Lower lobe of right lung (tissue), 2 donors: ENCODE results near the gene SLC2A1. TPM values are rescaled to one million over a fixed set of nuclear protein-coding genes. Genes with fewer than 3 reads are reported as not detected.
A peak's percentile ranks its signal among the peaks of the same experiment; 100 is the strongest.

ENCODE experiments used
- ATAC-seq, 2 donors: fragments of 200-7000 bp; cut with Tn5 transposase; one replicate each; pipeline ENCODE4 v1.9.1; 2020 to 2022; ENCODE audit warnings: mild to moderate bottlenecking in 2 of 2, moderate library complexity in 2 of 2
- DNase-seq: peaks from one replicate; pipeline ENCODE4 v3.0.0-alpha.2; 2020
- H3K27ac ChIP-seq: fragments of 200-600 bp; one replicate; pipeline ENCODE4 v1.8.0; 2022
- H3K27me3 ChIP-seq: fragments of 200-600 bp; one replicate; pipeline ENCODE4 v1.8.0; 2022; ENCODE audit warnings: low read depth
- H3K36me3 ChIP-seq: fragments of 200-600 bp; one replicate; pipeline ENCODE4 v1.8.0; 2022; ENCODE audit warnings: mild to moderate bottlenecking
- H3K4me1 ChIP-seq: fragments of 200-600 bp; one replicate; pipeline ENCODE4 v1.8.0; 2022
- H3K4me3 ChIP-seq: fragments of 200-600 bp; one replicate; pipeline ENCODE4 v1.8.0; 2022; ENCODE audit warnings: mild to moderate bottlenecking
- H3K9me3 ChIP-seq: fragments of 200-600 bp; one replicate; pipeline ENCODE4 v1.8.0; 2022
- CTCF ChIP-seq: fragments of 200-600 bp; IDR thresholded peaks from one replicate; pipeline ENCODE4 v1.8.0; 2022; ENCODE audit warnings: antibody characterized with exemption, mild to moderate bottlenecking
- intact Hi-C: fragments of 100-400 bp; cut with DNase I; formaldehyde crosslinking; loops from one replicate; pipeline ENCODE4 v1.11.0; 2022
- total RNA-seq: library from RNA; stranded (reverse); fragmentation: NEBNext Ultra II Directional; extraction: Animal tissue kit (Norgen Biotek cat#: 25700); gene quantifications from one replicate; pipeline ENCODE4 v1.2.1, GENCODE V29; 2021
- donor health status: DM: no; HTN: yes; CAD: no; lungs with severe emphysema.

SLC2A1 gene
- total RNA-seq, 1 donor from 2014 or later: 10.6 TPM

GRCh38 chr1:42889264-42889663 is 69.4 kb downstream of the SLC2A1 start:
- DNase-seq (no peak), ATAC-seq (no peak)
- no peaks in the 10 kb centered on the region for H3K4me1 ChIP-seq
- H3K27ac ChIP-seq: no peak overlapping the region
- intact Hi-C loops: no loop called here
- H3K4me3 ChIP-seq: no peak overlapping the region
- no peaks in the 10 kb centered on the region for H3K36me3 ChIP-seq
- H3K27me3 ChIP-seq: peaks cover 6% of the 10 kb centered on the region
- no peak for TF ChIP-seq CTCF
- no peaks in the 10 kb centered on the region for H3K9me3 ChIP-seq

GRCh38 chr1:42888013-42888633 is 70.5 kb downstream of the SLC2A1 start:
- H3K27ac ChIP-seq: no peak overlapping the region
- TF ChIP-seq CTCF: no peak
- H3K27me3 ChIP-seq: peaks cover 6% of the 10 kb centered on the region
- H3K36me3 ChIP-seq: no peaks in the 10 kb centered on the region
- no peaks in the 10 kb centered on the region for H3K4me1 ChIP-seq
- H3K9me3 ChIP-seq: no peaks in the 10 kb centered on the region
- no peak overlapping the region for H3K4me3 ChIP-seq
- intact Hi-C loops: no loop called here
- DNase-seq (no peak), ATAC-seq (no peak)

GRCh38 chr1:42887366-42887765 is 71.3 kb downstream of the SLC2A1 start:
- H3K4me3 ChIP-seq: no peak overlapping the region
- H3K9me3 ChIP-seq: no peaks in the 10 kb centered on the region
- peaks cover 6% of the 10 kb centered on the region for H3K27me3 ChIP-seq
- no peak for DNase-seq
- H3K27ac ChIP-seq: no peak overlapping the region
- ATAC-seq: no peak
- intact Hi-C loops: no loop called here
- no peaks in the 10 kb centered on the region for H3K4me1 ChIP-seq
- no peaks in the 10 kb centered on the region for H3K36me3 ChIP-seq
- TF ChIP-seq CTCF: no peak

GRCh38 chr1:42886800-42887199 is 71.9 kb downstream of the SLC2A1 start:
- DNase-seq: no peak
- intact Hi-C loops: no loop called here
- Histone ChIP-seq H3K4me1 (no peaks in the 10 kb centered on the region), H3K27ac (no peak overlapping the region), H3K4me3 (no peak overlapping the region), H3K27me3 (peaks cover 6% of the 10 kb centered on the region), H3K9me3 (no peaks in the 10 kb centered on the region), H3K36me3 (no peaks in the 10 kb centered on the region)
- no peak for ATAC-seq
- no peak for TF ChIP-seq CTCF

- no peaks in the 10 kb centered on the region for H3K36me3 ChIP-seq
- TF ChIP-seq CTCF: no peak
- H3K4me3 ChIP-seq: no peak overlapping the region
- no peaks in the 10 kb centered on the region for H3K9me3 ChIP-seq
- H3K27me3 ChIP-seq: peaks cover 6% of the 10 kb centered on the region
- no peak for DNase-seq
- ATAC-seq: peak in 1 of 2 donors; percentile 34
- no peaks in the 10 kb centered on the region for H3K4me1 ChIP-seq
- H3K27ac ChIP-seq: no peak overlapping the region
- intact Hi-C loops: no loop called here
Observed at GRCh38 chr1:42886046-42886739, 72.5 kb downstream of the SLC2A1 start.
